ENCODE results near the gene KRTAP2-1. TPM values are rescaled to one million over a fixed set of nuclear protein-coding genes. Genes with fewer than 3 reads are reported as not detected.

The KRTAP2-1 gene
- total RNA-seq, 4 donors from 2014 or later = not detected

- no peak within 1 kb of the TSS for H3K27ac ChIP-seq
- no peaks in the 10 kb centered on the region for H3K27me3 ChIP-seq
- no peaks in the 10 kb centered on the region for H3K4me1 ChIP-seq
- H3K9me3 ChIP-seq = no peaks in the 10 kb centered on the region
- TF ChIP-seq CTCF (IDR thresholded peaks at IDR 0.05) = no peak
- TF ChIP-seq POLR2A (IDR thresholded peaks at IDR 0.05) = no peak
- no peak for TF ChIP-seq EP300 (IDR thresholded peaks at IDR 0.05)
- H3K4me3 ChIP-seq = no peak within 1 kb of the TSS
- H3K36me3 ChIP-seq = no peaks in the 10 kb centered on the region
- 80 to 82% methylated on average over 7 to 12 of the region's 12 CpGs for WGBS, 2 donors
- DNase-seq (ENCODE audit: low spot score in 2 of 2) = no peak
Observed at GRCh38 chr17:41029633-41030245, 17.4 kb downstream of the KRTAP2-1 start, which contains the start of gene KRTAP1-4. TSS of gene KRTAP1-4 (minus strand) at chr17:41030195. CDS start at chr17:41030078, 117 bp downstream.

GRCh38 chr17:41026715-41027471 lies 20.2 kb downstream of the KRTAP2-1 start, which contains the start of gene KRTAP1-5:
TSS of gene KRTAP1-5 (minus strand) at chr17:41027208. CDS start at chr17:41027155, 53 bp downstream.
- Histone ChIP-seq H3K4me3 (no peak within 1 kb of the TSS), H3K4me1 (no peaks in the 10 kb centered on the region), H3K9me3 (no peaks in the 10 kb centered on the region), H3K27me3 (no peaks in the 10 kb centered on the region), H3K36me3 (no peaks in the 10 kb centered on the region), H3K27ac (no peak within 1 kb of the TSS)
- TF ChIP-seq EP300 (IDR thresholded peaks at IDR 0.05) = no peak
- TF ChIP-seq POLR2A (IDR thresholded peaks at IDR 0.05) = no peak
- no peak for DNase-seq (ENCODE audit: low spot score in 2 of 2)
- 80 to 87% methylated on average over 6 to 9 of the region's 9 CpGs for whole genome bisulfite sequencing, 2 donors

GRCh38 chr17:41024697-41025096 lies 22.4 kb downstream of the KRTAP2-1 start:
- H3K9me3 ChIP-seq = no peaks in the 10 kb centered on the region
- no peaks in the 10 kb centered on the region for H3K27me3 ChIP-seq
- no peak overlapping the region for H3K27ac ChIP-seq
- no peaks in the 10 kb centered on the region for H3K4me1 ChIP-seq
- no peak for TF ChIP-seq EP300 (IDR thresholded peaks at IDR 0.05)
- no peak for TF ChIP-seq CTCF (IDR thresholded peaks at IDR 0.05)
- no peak for TF ChIP-seq POLR2A (IDR thresholded peaks at IDR 0.05)
- WGBS, 2 donors = 82 to 85% methylated on average over 3 of the region's 3 CpGs
- H3K36me3 ChIP-seq = no peaks in the 10 kb centered on the region
- DNase-seq (ENCODE audit: low spot score in 2 of 2) = no peak
- no peak overlapping the region for H3K4me3 ChIP-seq

GRCh38 chr17:41020336-41020735 lies 26.8 kb downstream of the KRTAP2-1 start:
- no peak overlapping the region for H3K27ac ChIP-seq
- no peaks in the 10 kb centered on the region for H3K4me1 ChIP-seq
- H3K36me3 ChIP-seq = no peaks in the 10 kb centered on the region
- H3K27me3 ChIP-seq = no peaks in the 10 kb centered on the region
- H3K9me3 ChIP-seq = no peaks in the 10 kb centered on the region
- TF ChIP-seq CTCF (IDR thresholded peaks at IDR 0.05) = no peak
- no peak for TF ChIP-seq POLR2A (IDR thresholded peaks at IDR 0.05)
- TF ChIP-seq EP300 (IDR thresholded peaks at IDR 0.05) = no peak
- DNase-seq (ENCODE audit: low spot score in 2 of 2) = no peak
- H3K4me3 ChIP-seq = no peak overlapping the region

GRCh38 chr17:41019415-41019814 lies 27.7 kb downstream of the KRTAP2-1 start:
- Histone ChIP-seq H3K27me3 (no peaks in the 10 kb centered on the region), H3K4me1 (no peaks in the 10 kb centered on the region), H3K36me3 (no peaks in the 10 kb centered on the region), H3K27ac (no peak overlapping the region), H3K4me3 (no peak overlapping the region), H3K9me3 (no peaks in the 10 kb centered on the region)
- DNase-seq (ENCODE audit: low spot score in 2 of 2) = no peak
- WGBS, 2 donors = 88 to 93% methylated on average over 3 of the region's 3 CpGs
- no peak for TF ChIP-seq EP300 (IDR thresholded peaks at IDR 0.05)
- no peak for TF ChIP-seq CTCF (IDR thresholded peaks at IDR 0.05)
- TF ChIP-seq POLR2A (IDR thresholded peaks at IDR 0.05) = no peak

Data from tibial nerve (tissue), 4 donors.